Measurements from ENCODE around the gene ABCA1.
"Not testable (repeated sequence)": the region's sequence is repeated elsewhere in the genome, so short reads cannot be mapped to it uniquely, and the experiment has no call there.

ABCA1 gene

DNA sequence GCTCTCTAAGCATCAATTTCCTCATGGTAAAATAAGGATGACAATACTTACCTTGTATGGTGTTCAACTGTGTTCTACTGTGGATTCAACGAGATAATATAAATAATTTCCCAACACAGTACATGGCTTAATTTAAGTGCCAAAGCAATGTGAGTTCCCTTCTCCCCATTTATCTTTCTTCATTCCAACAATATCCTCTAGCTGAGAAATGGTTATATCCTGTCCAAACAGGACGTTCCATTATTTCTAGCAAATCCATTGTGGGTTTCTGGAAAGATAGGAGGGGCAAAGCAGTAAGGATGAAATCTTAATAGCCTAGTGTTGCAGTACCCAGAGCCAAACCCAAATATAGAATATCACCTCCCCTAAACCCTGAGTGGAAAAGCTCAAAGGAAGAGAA, 22.0 kb downstream of the ABCA1 start:
- TF ChIP-seq, protein P1, sequence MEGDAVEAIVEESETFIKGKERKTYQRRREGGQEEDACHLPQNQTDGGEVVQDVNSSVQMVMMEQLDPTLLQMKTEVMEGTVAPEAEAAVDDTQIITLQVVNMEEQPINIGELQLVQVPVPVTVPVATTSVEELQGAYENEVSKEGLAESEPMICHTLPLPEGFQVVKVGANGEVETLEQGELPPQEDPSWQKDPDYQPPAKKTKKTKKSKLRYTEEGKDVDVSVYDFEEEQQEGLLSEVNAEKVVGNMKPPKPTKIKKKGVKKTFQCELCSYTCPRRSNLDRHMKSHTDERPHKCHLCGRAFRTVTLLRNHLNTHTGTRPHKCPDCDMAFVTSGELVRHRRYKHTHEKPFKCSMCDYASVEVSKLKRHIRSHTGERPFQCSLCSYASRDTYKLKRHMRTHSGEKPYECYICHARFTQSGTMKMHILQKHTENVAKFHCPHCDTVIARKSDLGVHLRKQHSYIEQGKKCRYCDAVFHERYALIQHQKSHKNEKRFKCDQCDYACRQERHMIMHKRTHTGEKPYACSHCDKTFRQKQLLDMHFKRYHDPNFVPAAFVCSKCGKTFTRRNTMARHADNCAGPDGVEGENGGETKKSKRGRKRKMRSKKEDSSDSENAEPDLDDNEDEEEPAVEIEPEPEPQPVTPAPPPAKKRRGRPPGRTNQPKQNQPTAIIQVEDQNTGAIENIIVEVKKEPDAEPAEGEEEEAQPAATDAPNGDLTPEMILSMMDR (IDR thresholded peaks at IDR 0.05; ENCODE audit: low read length, missing control alignments): no peak
- DNase-seq (ENCODE audit: low read depth): peak; percentile 71
- H3K4me3 ChIP-seq (replicated peaks; ENCODE audit: low read depth, low read length): no peak overlapping the region

DNA sequence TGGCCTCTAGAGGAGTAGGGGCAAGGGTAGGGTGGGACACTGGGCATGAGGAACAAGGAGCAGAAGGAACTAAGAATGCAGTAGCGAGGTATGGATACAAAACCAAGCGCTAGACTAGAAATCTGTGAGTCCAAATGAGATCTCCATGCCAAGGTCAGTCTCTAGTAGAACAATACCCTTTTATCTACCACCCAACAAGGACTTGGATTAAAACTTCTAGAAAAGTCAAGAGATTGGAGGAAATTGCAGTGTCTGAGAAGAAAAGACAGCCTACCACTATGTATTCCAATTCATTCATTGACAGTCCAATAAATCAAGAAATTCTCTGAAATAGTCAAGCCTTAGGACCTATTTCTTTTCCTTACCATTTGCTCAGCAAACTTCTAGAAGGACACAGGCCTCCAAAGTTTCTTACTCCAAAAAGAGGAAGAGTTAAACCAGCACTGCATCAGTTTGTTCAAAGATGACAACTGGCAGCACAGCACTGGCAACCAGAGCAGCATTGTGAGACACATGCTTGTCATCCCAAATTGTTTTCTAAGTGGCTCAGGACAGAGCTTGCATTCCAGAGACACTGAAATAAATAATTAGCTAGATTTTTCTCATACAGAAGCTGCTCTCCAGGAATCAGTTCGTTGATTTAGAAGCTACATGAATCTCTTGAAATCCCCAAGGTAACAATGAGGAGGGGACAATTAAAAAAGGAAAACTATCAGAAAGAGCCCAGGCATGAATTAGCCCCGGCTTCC, 22.6 kb downstream of the ABCA1 start:
- no peak for DNase-seq (ENCODE audit: low read depth)
- no peak overlapping the region for H3K4me3 ChIP-seq (replicated peaks; ENCODE audit: low read depth, low read length)
- TF ChIP-seq, protein P1 (IDR thresholded peaks at IDR 0.05; ENCODE audit: low read length, missing control alignments): no peak

DNA sequence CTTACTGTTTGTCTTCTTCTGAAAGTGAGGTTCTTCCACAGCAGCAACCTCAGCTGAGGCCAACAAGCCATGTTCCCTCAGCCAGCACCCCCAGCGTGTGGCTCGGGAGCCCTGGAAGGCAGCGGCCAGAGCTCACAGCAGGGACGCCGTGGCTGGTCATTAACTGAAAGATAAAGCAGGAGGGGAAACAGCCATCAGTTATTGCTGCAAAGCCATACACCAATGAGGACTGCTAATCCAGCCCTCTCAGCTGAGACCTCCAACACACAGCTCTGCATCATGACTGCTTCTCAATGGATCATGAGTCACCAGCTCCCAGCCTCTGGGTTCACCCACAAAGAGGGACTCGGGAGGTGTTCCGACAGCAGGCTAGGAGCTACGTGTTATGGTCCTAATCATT, 24.3 kb downstream of the ABCA1 start:
- H3K4me3 ChIP-seq (replicated peaks; ENCODE audit: low read depth, low read length): no peak overlapping the region
- TF ChIP-seq, protein P1 (IDR thresholded peaks at IDR 0.05; ENCODE audit: low read length, missing control alignments): no peak
- no peak for DNase-seq (ENCODE audit: low read depth)

DNA sequence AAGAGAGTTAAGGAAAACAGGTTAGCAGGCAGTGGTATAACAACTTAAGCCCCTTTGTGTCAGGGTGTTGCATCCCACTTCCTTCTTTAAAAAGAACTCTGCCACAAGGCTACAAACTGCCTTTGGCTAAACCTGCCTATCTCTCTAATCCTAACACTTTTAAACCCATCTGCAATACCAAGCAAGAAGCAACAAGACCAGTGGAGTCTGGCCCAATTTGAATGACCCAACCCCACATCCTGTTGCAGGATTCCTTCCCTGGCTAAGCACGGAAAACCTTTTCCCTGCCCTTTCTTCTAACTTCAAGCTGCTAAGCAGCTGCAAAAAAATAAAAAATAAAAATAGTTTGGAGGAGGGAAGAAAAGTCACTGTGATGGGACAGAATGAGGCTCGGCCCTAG, 27.1 kb downstream of the ABCA1 start:
- TF ChIP-seq, protein P1 (IDR thresholded peaks at IDR 0.05; ENCODE audit: low read length, missing control alignments): no peak
- no peak for DNase-seq (ENCODE audit: low read depth)
- no peak overlapping the region for H3K4me3 ChIP-seq (replicated peaks; ENCODE audit: low read depth, low read length)

DNA sequence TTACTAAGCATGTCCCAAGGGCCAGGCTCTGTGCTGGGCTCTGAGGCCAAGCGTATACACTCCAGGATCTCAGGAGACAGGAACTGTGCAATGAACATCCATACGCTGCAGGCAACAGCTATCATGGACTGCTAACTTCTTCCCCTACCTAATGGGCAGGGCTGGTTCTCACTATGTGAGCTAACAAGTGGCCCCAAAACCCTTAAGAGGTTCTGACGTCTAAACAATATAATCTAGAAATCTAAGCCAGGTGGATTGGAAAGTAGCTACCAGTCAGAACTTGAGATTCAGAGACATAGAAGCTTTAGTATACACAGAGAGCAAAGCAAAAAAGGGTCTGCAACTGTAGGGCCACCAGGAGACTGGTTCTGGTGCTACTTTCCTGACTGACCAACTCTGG, 27.6 kb downstream of the ABCA1 start:
- H3K4me3 ChIP-seq (replicated peaks; ENCODE audit: low read depth, low read length): no peak overlapping the region
- TF ChIP-seq, protein P1 (IDR thresholded peaks at IDR 0.05; ENCODE audit: low read length, missing control alignments): no peak
- DNase-seq (ENCODE audit: low read depth): no peak

DNA sequence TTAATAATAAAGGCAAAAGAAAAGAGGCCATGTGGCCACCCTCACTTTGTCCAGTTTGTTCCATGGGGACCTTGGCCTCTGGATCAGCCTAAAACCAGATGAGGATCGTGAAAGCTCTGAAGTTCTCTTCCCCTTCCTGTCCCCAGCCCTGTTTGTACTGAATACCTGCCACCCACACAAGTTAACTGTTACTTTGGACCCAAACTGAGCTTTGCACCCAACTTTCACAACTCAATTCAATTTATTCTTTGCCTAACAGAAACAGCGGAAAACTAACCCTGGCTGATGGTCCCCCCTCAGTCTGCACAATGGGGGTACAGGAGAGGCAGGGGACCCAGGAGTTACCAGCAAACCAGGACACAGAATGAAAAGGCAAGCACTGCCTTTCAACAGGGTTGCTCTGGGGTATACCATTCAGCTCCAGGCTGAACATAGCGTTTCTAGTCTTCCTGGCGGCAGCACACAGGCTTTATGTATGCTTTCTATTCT, 28.2 kb downstream of the ABCA1 start:
- no peak overlapping the region for H3K4me3 ChIP-seq (replicated peaks; ENCODE audit: low read depth, low read length)
- DNase-seq (ENCODE audit: low read depth): no peak
- TF ChIP-seq, protein P1 (IDR thresholded peaks at IDR 0.05; ENCODE audit: low read length, missing control alignments): no peak

DNA sequence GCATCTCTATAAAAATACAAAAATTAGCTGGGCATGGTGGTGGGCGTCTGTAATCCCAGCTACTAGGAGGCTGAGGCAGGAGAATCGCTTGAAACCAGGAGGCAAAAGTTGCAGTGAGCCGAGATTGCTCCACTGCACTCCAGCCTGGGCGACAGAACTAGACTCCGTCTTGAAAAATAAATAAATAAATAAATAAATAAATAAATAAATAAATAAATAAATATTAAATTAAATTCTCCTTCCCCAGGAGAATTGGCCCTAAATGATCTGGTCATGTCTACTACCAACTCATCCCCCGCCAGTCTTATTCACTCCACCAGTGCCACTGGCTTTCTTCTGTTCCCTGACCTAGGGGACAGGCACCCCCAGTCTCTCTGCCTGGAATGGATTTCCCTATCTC, 29.6 kb downstream of the ABCA1 start:
- H3K4me3 ChIP-seq (replicated peaks; ENCODE audit: low read depth, low read length); DNase-seq (ENCODE audit: low read depth): not testable (repeated sequence)

All from fibroblast of pulmonary artery (primary cell).